ENCODE results near the gene RPUSD3.

DNA sequence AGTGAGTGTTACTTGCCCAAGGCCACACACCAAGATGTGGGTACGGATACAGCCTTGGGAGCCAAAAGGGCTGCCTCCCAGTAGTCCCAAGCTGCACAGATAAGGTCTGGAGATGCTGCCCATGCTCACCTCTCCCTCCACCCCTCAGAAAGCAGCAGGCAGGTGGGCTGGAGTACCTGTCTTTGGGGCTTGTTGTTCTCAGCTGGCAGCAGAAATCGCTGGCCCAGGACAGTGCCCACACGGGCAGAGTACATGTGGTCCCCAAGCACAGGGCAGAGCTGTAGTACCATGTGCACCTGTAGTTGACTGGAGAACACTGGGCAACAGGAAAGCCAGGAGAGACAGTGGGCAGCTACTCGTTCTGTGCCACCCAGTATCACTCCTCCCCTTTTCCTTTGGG is 5.0 kb downstream of the RPUSD3 start:
- TF ChIP-seq CTCF (tag by site-specific recombination; IDR thresholded peaks at IDR 0.05) (no peak), ZNF24 (tag by site-specific recombination; IDR thresholded peaks at IDR 0.05) (no peak), ZNF138 (tag by site-specific recombination; IDR thresholded peaks at IDR 0.05; ENCODE audit: borderline replicate concordance) (no peak), ZNF561 (tag by site-specific recombination; IDR thresholded peaks at IDR 0.05; ENCODE audit: borderline replicate concordance) (no peak), ZBTB44 (tag by site-specific recombination; IDR thresholded peaks at IDR 0.05) (no peak), ZSCAN23 (tag by site-specific recombination; IDR thresholded peaks at IDR 0.05) (no peak)
- TF ChIP-seq, protein P1, sequence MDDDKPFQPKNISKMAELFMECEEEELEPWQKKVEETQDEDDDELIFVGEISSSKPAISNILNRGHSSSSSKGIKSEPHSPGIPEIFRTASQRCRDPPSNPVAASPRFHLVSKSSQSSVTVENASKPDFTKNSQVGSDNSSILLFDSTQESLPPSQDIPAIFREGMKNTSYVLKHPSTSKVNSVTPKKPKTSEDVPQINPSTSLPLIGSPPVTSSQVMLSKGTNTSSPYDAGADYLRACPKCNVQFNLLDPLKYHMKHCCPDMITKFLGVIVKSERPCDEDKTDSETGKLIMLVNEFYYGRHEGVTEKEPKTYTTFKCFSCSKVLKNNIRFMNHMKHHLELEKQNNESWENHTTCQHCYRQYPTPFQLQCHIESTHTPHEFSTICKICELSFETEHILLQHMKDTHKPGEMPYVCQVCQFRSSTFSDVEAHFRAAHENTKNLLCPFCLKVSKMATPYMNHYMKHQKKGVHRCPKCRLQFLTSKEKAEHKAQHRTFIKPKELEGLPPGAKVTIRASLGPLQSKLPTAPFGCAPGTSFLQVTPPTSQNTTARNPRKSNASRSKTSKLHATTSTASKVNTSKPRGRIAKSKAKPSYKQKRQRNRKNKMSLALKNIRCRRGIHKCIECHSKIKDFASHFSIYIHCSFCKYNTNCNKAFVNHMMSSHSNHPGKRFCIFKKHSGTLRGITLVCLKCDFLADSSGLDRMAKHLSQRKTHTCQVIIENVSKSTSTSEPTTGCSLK (tag by site-specific recombination; IDR thresholded peaks at IDR 0.05) = no peak

Data from HEK293 (cell line).